CD4-positive, alpha-beta T cell treated with Interleukin-6 at 100 ng/mL for 8 hours (primary cell): ENCODE results near the gene TRRAP.

ENCODE experiments used
- DNase-seq: peaks from one replicate; pipeline ENCODE4 v3.0.0-alpha.2; 2020; ENCODE audit warnings: mixed read lengths, low spot score

TRRAP gene

DNA sequence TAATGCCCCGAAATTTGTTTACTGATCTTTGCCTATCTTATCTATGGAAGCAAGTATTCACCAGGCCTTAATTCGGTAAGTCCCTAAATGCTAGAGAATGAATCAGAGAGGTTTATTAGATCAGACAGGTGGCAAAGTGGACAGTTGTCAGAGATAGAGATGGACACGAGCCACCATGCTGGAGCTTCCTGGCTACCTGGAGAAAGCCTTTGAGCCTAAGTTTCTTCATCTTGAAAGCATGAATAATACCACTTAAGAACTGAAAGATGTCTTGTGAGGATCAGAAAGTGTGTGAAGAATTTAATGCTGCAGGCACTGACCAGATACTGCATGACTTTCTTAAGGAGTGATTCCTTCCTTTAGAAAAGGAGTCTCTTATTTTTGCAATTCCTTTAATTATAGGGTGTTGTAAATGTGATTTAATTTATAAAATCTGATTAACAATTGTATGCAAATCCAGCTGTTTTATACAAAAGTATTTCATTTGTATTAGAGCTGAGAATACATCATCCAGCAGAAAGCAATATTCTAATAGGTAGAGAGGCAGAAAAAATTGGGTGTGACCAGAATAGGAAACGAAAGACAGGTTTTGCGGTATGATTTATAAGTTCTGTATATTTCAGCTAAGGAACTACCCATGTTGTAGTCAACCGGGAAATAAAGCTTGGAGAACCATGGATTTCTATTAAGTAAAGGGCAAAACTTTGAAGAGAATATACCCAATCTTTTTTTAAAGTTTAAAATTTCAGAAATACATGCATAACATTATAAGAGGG is 182.9 kb downstream of the TRRAP start:
- DNase-seq = no peak
